GM12878 (cell line): ENCODE data around the gene NTSR1. TPM values are rescaled to one million over a fixed set of nuclear protein-coding genes. Genes with fewer than 3 reads are reported as not detected.

Experiments used
- ATAC-seq: fragments of 200-7000 bp; cut with Tn5 transposase; 3 replicates; pipeline ENCODE4 v1.9.1; 2020; ENCODE audit warnings: mild to moderate bottlenecking, moderate library complexity
- BruUV-seq: library from RNA; stranded (reverse); fragments of 400-500 nt; replicated peaks from 2 replicates; lab custom pipeline; 2021; lab: Mats Ljungman, UMichigan
- CTCF ChIA-PET: fragments of 300-600 bp; sonication (Branson Sonifier 250); formaldehyde crosslinking; extraction: SDS; loops from one replicate; lab custom pipeline; 2021; ENCODE audit warnings: inconsistent platforms; lab: Yijun Ruan, JAX
- POLR2A ChIA-PET: fragments of 350-600 bp; formaldehyde crosslinking; extraction: SDS; loops from one replicate; lab custom pipeline; 2021; ENCODE audit warnings: inconsistent platforms; lab: Charles Lee
- RAD21 ChIA-PET: fragments of 300-600 bp; sonication (Branson Sonifier 250); formaldehyde crosslinking; loops from one replicate; lab custom pipeline; 2023; ENCODE audit warnings: antibody characterized with exemption; ENCODE audit not compliant: unreplicated experiment; lab: Charles Lee
- SMC1A ChIA-PET: fragments of 300-600 bp; sonication (Branson Sonifier 250); formaldehyde crosslinking; loops from one replicate; lab custom pipeline; 2023; ENCODE audit not compliant: unreplicated experiment, uncharacterized antibody; lab: Charles Lee
- DNase-seq: peaks from one replicate; pipeline ENCODE4 v3.0.0-alpha.2; 2011; ENCODE audit warnings: low read depth, low spot score
- FAIRE-seq: peaks from 3 replicates; lab custom pipeline; 2011; peaks lifted over from hg19 to GRCh38; lab: Jason Lieb, UNC
- H2AFZ ChIP-seq: 2 replicates; pipeline ENCODE4 v1.6.0; 2011; ENCODE audit warnings: low read depth, low read length, control low read depth; ENCODE audit not compliant: control insufficient read depth
- H3K27ac ChIP-seq: 2 replicates; pipeline ENCODE4 v1.5.1; 2011; ENCODE audit warnings: control low read depth; ENCODE audit not compliant: control insufficient read depth, insufficient read depth
- H3K27me3 ChIP-seq, 2 experiments: replicated peaks in 1 of 2; 2 replicates each; pipeline versions ENCODE4 v1.6.0 to v1.6.1; 2011; ENCODE audit warnings: low read length in 1 of 2; ENCODE audit not compliant: control insufficient read depth in 2 of 2, insufficient read depth in 2 of 2
- H3K36me3 ChIP-seq, 2 experiments: 2 replicates each; pipeline ENCODE4 v1.5.1; 2011; ENCODE audit warnings: low read length in 1 of 2; ENCODE audit not compliant: control insufficient read depth in 2 of 2, insufficient read depth in 2 of 2
- H3K4me1 ChIP-seq: 2 replicates; pipeline ENCODE4 v1.6.1; 2011; ENCODE audit warnings: mild to moderate bottlenecking, low read length, moderate library complexity, mixed read lengths; ENCODE audit not compliant: control insufficient read depth, insufficient read depth
- H3K4me2 ChIP-seq: 2 replicates; pipeline ENCODE4 v1.6.0; 2011; ENCODE audit warnings: control low read depth; ENCODE audit not compliant: control insufficient read depth, insufficient read depth
- H3K4me3 ChIP-seq: fragments of 200-600 bp; sonication (generic); 2 replicates; pipeline ENCODE4 v1.5.1; 2016
- H3K79me2 ChIP-seq: 2 replicates; pipeline ENCODE4 v1.6.0; 2011; ENCODE audit warnings: low read length; ENCODE audit not compliant: control insufficient read depth, insufficient read depth
- H3K9ac ChIP-seq: 2 replicates; pipeline ENCODE4 v1.8.0; 2011; ENCODE audit warnings: low read length, control low read depth, mixed read lengths; ENCODE audit not compliant: control insufficient read depth, insufficient read depth
- H3K9me3 ChIP-seq: replicated peaks from 3 replicates; pipeline ENCODE4 v1.5.1; 2011; ENCODE audit warnings: mild to moderate bottlenecking, low read length; ENCODE audit not compliant: control insufficient read depth, insufficient read depth
- H4K20me1 ChIP-seq: 2 replicates; pipeline ENCODE4 v1.6.0; 2011; ENCODE audit not compliant: control insufficient read depth, insufficient read depth
- BCL3 ChIP-seq: IDR thresholded peaks from 2 replicates; pipeline ENCODE4 v1.6.1; 2011; ENCODE audit warnings: borderline replicate concordance, low read depth, mild to moderate bottlenecking, moderate library complexity, low read length; ENCODE audit not compliant: insufficient read depth, poor library complexity, severe bottlenecking
- BRCA1 ChIP-seq: IDR thresholded peaks from 2 replicates; pipeline ENCODE4 v1.6.1; 2011; ENCODE audit warnings: low read depth, low read length, improper control_type of control experiment
- HCFC1 ChIP-seq: fragments of 150-350 bp; IDR thresholded peaks from 2 replicates; pipeline ENCODE4 v1.6.1; 2014; ENCODE audit warnings: low read length
- MYB ChIP-seq: fragments of 150-350 bp; IDR thresholded peaks from 2 replicates; pipeline ENCODE4 v1.6.1; 2014; ENCODE audit warnings: mild to moderate bottlenecking, low read depth, low read length, borderline replicate concordance
- PAX8 ChIP-seq: fragments of 450-650 bp; IDR thresholded peaks from 2 replicates; pipeline ENCODE4 v1.6.1; 2017; ENCODE audit warnings: mild to moderate bottlenecking, moderate library complexity
- SKIL ChIP-seq: fragments of 450-650 bp; IDR thresholded peaks from 2 replicates; pipeline ENCODE4 v1.6.1; 2017; ENCODE audit warnings: mild to moderate bottlenecking, low read depth, inconsistent platforms; ENCODE audit not compliant: poor library complexity, severe bottlenecking
- SMARCA5 ChIP-seq: fragments of 450-650 bp; IDR thresholded peaks from 2 replicates; pipeline ENCODE4 v1.6.1; 2017; ENCODE audit warnings: mild to moderate bottlenecking
- SRF ChIP-seq, 2 experiments: IDR thresholded peaks; 2 replicates each; pipeline ENCODE4 v1.6.1; 2011; ENCODE audit warnings: low read depth in 2 of 2, low read length in 2 of 2, mild to moderate bottlenecking in 1 of 2, moderate library complexity in 1 of 2
- TCF12 ChIP-seq: IDR thresholded peaks from 2 replicates; pipeline ENCODE4 v1.6.1; 2011; ENCODE audit warnings: low read depth, mild to moderate bottlenecking, low read length
- TCF3 ChIP-seq: IDR thresholded peaks from 2 replicates; pipeline ENCODE4 v1.6.1; 2012; ENCODE audit warnings: low read depth, mild to moderate bottlenecking, low read length, borderline replicate concordance; ENCODE audit not compliant: insufficient read depth
- ZBTB11 ChIP-seq: fragments of 450-650 bp; formaldehyde crosslinking; IDR thresholded peaks from 2 replicates; pipeline ENCODE4 v1.5.0; 2022; ENCODE audit warnings: mild to moderate bottlenecking, missing genetic modification characterization
- ZNF207 ChIP-seq: fragments of 450-650 bp; IDR thresholded peaks from 2 replicates; pipeline ENCODE4 v1.6.1; 2014; ENCODE audit warnings: antibody characterized with exemption, mild to moderate bottlenecking, borderline replicate concordance
- ZNF24 ChIP-seq: fragments of 450-650 bp; IDR thresholded peaks from 2 replicates; pipeline ENCODE4 v1.6.1; 2017; ENCODE audit warnings: antibody characterized with exemption, mild to moderate bottlenecking
- ZZZ3 ChIP-seq: IDR thresholded peaks from 2 replicates; pipeline ENCODE4 v1.6.1; 2011; ENCODE audit warnings: low read depth; ENCODE audit not compliant: control insufficient read depth, insufficient read length
- WGBS: methylation state at CpG from one replicate; pipeline ENCODE4 v1.1.6; 2016; ENCODE audit warnings: low lambda C conversion rate; ENCODE audit not compliant: insufficient replicate concordance, insufficient coverage; ENCODE audit errors: missing lambda C conversion rate; 5-methylcytosine and 5-hydroxymethylcytosine counted together
- in situ Hi-C: fragments of 300-500 bp; cut with MboI; formaldehyde crosslinking; loops from 9 replicates; pipeline ENCODE4 v1.14.3; 2018; ENCODE audit warnings: mixed read lengths
- intact Hi-C: fragments of 100-400 bp; cut with micrococcal nuclease; formaldehyde crosslinking; loops from one replicate; pipeline ENCODE4 v1.14.2; 2022; ENCODE audit not compliant: unreplicated experiment
- polyA plus RNA-seq, 11 experiments: library from polyadenylated mRNA; depleted of rRNA in 4 of 11; unstranded in 6 of 11; stranded (reverse) in 5 of 11; fragments of >200 nt; fragmentation: Nextera tagmentation in 4 of 11; fragmentation: Illumina TruSeq in 1 of 11; extraction: Ambion mirVana in 4 of 11; extraction: Trizol in 1 of 11; gene quantifications; 1 replicate in 1 of 11; 2 replicates in 10 of 11; pipeline versions ENCODE4 v1.2.1 to v1.2.3, GENCODE V29; 2011 to 2016; ENCODE audit warnings: inconsistent platforms in 2 of 11, missing spikeins in 2 of 11, low read depth in 1 of 11
- total RNA-seq, 4 experiments: library from RNA; depleted of rRNA in 3 of 4; stranded (reverse); fragments of >200 nt in 3 of 4; fragmentation: Illumina TruSeq in 1 of 4; extraction: Trizol in 1 of 4; gene quantifications; 2 replicates each; pipeline versions ENCODE4 v1.2.1 to v1.2.3, GENCODE V29; 2013 to 2021

The NTSR1 gene
- total and polyA plus RNA-seq, 10 of the 15 experiments (the other 5 are each of a cell fraction or from before 2014, with no cell fraction given), result not detected

GRCh38 chr20:62769346-62770071 lies 60.9 kb downstream of the NTSR1 start (continued):
- no peak for TF ChIP-seq ZBTB11 (CRISPR knock-in tag)
- no peak for TF ChIP-seq TCF3
- TF ChIP-seq SRF (IDR thresholded peaks at IDR 0.05; ENCODE audit: low read depth in 2 of 2, low read length in 2 of 2), result no peak

- POLR2A ChIA-PET, result interaction anchor here (0.6 kb wide), 1 partner anchor 23 kb away, joined by 5 read pairs; no protein-coding TSS in a partner anchor
- BruUV-seq, result no TSS peak
- no peak for ATAC-seq
- Histone ChIP-seq H3K79me2 (no peaks in the 10 kb centered on the region), H3K9ac (no peak overlapping the region), H4K20me1 (no peaks in the 10 kb centered on the region), H3K9me3 (no peaks in the 10 kb centered on the region), H3K36me3 (no peaks in the 10 kb centered on the region), H3K27me3 (no peaks in the 10 kb centered on the region; a peak in 2 of 4 replicates), H3K27ac (no peak overlapping the region), H3K4me3 (no peak overlapping the region), H3K4me1 (no peaks in the 10 kb centered on the region), H2AFZ (no peak overlapping the region), H3K4me2 (no peak overlapping the region)
- SMC1A ChIA-PET, result no interaction called here
- no peak for DNase-seq
- in situ Hi-C loops (no loop called here), intact Hi-C loops (no loop called here)
- RAD21 ChIA-PET, result no interaction called here
- CTCF ChIA-PET, result no interaction called here
- no peak for FAIRE-seq
- WGBS, result 45% methylated on average over 20 of the region's 20 CpGs
- no peak for TF ChIP-seq PAX8
- no peak for TF ChIP-seq ZNF207
- no peak for TF ChIP-seq ZNF24
- no peak for TF ChIP-seq TCF12
- no peak for TF ChIP-seq BRCA1
- TF ChIP-seq MYB, result no peak
- no peak for TF ChIP-seq SKIL
- TF ChIP-seq HCFC1, result no peak
- TF ChIP-seq ZZZ3, result no peak
- no peak for TF ChIP-seq BCL3
- TF ChIP-seq SMARCA5, result no peak
Observed at GRCh38 chr20:62770111-62770910, 61.7 kb downstream of the NTSR1 start.
